ENCODE results near the gene TBCC.

GRCh38 chr6:42708096-42708495, 37.8 kb downstream of the TBCC start:
- TF ChIP-seq POLR2A (IDR thresholded peaks at IDR 0.05): no peak
- TF ChIP-seq CTCF (IDR thresholded peaks at IDR 0.05): no peak

All from sigmoid colon (tissue), 3 donors.